HG02870 (cell line): ENCODE data around the gene RABEP2.
"Not testable (repeated sequence)": the region's sequence is repeated elsewhere in the genome, so short reads cannot be mapped to it uniquely, and the experiment has no call there.

ENCODE experiments used
- ATAC-seq: cut with Tn5 transposase; IDR thresholded peaks from one replicate; pipeline ENCODE4 v1.9.1; 2021; ENCODE audit warnings: mild to moderate bottlenecking, moderate library complexity; ENCODE audit not compliant: unreplicated experiment

Gene RABEP2

DNA sequence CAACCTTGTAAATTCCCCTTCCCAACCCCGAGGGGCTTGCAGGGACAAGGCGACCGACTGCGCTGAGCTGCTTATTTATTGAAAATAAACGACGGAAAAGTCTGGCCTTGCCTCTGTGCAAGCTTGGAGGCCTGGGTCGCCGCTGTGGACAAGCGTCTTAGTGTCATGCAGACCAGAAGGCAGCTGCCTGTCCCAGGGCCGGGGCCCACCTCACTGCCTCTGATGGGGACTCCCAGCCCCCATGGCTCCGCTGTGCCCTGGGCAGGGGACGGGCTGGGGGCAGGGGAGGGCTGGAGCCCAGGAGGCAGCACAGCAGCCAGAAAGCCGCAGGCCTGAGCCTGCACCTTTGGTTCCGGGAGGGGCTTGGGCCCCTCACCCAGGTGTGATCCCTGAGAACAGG lies 20.7 kb downstream of the RABEP2 start:
- no peak for ATAC-seq

DNA sequence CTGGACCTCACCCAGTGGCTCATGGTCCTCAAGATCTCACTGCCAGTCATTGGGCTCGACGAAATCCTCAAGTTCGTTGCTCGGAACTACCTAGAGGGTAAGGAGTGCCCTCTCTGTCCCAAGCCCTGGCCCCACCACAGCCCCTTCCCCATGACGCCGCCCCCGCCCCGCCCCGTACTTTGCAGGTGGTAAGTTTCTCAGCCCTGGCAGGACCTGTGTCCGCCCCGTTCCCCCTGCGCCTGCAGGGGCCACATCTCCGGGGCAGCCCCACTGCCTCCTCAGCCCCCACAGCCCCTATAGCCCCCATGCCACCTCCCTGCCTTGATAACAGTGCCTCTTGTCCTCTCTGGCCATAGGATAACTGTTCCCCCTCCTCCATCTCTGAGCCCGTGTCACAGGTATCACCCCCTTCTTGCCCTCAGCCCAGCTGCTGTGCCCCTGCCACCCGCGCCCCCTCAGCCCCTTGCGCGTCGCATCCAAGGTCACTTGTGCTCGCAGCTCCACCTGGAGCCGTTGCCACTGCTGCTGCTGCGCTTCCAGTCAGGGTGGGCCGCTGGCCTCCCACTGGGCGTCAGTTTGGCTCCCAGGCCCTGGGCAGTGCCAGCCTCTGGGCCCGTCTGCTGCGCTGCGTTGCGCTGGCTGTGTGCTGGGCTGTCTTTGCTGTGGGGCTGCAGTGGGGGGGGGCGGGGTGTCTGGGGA lies 21.5 kb downstream of the RABEP2 start:
- ATAC-seq: no peak

DNA sequence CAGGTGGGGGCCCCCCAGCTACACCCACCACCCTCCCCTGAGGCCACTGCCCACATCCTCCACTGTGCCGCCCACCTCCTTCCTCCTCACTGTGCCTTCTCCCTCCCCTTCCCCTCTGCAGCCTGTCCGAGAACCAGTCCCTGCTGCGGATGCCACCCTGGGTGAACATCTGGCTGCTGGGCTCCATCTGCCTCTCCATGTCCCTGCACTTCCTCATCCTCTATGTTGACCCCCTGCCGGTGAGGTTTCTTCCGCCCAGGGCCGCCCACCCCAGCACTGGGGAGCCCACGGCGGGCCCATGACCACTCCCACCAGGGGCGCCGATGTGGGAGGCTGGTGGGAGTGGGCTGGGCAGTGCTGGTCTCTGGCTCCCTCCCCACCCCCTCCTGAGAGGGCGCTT lies 22.1 kb downstream of the RABEP2 start:
- ATAC-seq: no peak

DNA sequence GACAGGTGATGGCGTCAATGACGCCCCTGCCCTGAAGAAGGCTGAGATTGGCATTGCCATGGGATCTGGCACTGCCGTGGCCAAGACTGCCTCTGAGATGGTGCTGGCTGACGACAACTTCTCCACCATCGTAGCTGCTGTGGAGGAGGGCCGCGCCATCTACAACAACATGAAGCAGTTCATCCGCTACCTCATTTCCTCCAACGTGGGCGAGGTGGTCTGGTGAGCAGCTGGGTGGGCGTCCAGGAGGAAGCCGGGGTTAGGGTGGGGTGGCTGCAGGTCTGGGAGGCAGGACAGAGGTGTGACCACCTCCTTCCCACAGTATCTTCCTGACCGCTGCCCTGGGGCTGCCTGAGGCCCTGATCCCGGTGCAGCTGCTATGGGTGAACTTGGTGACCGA lies 23.2 kb downstream of the RABEP2 start:
- ATAC-seq: no peak

DNA sequence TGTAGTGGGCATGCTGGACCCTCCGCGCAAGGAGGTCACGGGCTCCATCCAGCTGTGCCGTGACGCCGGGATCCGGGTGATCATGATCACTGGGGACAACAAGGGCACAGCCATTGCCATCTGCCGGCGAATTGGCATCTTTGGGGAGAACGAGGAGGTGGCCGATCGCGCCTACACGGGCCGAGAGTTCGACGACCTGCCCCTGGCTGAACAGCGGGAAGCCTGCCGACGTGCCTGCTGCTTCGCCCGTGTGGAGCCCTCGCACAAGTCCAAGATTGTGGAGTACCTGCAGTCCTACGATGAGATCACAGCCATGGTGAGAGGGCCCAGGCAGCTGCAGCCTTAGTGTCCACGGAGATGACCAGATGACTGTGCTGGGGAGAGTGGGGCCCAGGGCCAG lies 24.4 kb downstream of the RABEP2 start:
- no peak for ATAC-seq

DNA sequence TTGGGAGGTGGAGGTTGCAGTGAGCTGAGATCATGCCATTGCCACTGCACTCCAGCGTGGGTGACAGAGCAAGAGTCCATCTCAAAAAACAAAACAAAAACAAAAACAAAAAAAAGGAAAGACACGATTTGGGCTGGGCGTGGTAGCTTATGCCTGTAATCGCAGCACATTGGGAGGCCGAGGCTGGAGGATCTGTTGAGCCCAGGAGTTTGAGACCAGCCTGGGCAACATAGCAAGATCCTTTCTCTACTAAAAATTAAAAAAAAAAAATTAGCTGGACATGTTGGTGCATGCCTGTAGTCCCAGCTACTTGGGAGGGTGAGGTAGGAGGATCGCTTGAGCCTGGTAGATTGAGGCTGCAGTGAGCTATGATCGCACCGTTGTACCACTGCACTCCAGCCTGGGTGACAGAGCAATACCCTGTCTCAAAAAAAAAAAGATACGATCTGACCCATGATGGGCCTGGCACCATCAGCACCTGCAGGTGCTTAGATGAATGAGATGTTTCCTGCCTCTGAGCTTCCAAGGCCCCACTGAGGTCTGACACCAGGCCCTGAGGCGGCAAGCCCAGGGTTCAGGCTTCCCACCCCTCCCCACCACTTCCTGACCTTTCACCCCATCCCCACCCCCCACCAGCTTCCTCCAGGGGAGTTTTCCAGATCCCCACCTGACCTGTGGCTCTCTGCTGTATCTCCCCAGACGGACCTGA lies 25.0 kb downstream of the RABEP2 start:
- no peak for ATAC-seq

DNA sequence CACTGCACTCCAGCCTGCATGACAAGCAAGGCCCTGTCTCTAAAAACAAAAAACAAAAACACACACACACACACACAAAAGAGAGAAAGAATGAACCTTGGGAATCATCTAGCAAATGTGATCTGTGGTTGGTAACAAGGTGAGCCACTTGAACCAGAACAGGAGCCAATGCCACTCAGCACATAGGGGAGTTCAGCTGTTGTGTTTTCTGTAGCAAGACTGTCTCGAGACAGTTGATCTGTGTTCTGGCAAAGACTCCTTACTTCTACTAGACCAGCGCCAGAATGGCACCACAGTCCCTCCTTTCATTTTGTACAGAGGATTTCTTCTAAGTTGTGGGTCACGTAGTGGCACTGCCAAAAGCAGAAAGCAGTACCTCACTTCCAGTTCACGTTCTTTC lies 26.1 kb downstream of the RABEP2 start:
- no peak for ATAC-seq

DNA sequence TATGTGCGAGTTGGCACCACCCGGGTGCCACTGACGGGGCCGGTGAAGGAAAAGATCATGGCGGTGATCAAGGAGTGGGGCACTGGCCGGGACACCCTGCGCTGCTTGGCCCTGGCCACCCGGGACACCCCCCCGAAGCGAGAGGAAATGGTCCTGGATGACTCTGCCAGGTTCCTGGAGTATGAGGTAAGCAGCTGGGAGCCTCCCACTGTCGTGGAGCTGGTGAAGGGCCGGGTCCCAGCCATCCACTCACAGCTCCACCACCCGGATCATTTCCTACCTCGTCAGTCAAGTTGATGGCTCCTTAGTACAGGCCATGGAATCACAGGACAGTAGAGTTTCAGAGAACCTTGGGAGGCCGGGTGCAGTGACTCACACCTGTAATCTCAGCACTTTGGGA lies 26.8 kb downstream of the RABEP2 start:
- no peak for ATAC-seq

DNA sequence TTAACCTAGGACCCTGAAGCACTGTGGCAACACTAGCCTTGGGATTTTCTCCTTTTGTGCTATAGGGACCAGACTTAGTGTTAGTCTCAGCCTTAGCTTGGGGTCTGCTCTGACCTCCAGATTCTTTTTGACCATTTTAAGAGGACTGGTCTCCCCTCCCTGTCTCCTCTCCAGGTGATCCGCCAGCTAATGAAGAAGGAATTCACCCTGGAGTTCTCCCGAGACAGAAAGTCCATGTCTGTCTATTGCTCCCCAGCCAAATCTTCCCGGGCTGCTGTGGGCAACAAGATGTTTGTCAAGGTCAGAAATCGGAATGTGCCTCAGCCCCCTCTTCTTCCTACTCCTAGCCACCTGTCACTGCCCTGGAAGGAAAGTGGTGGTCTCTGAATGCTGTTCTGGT lies 27.2 kb downstream of the RABEP2 start:
- no peak for ATAC-seq

DNA sequence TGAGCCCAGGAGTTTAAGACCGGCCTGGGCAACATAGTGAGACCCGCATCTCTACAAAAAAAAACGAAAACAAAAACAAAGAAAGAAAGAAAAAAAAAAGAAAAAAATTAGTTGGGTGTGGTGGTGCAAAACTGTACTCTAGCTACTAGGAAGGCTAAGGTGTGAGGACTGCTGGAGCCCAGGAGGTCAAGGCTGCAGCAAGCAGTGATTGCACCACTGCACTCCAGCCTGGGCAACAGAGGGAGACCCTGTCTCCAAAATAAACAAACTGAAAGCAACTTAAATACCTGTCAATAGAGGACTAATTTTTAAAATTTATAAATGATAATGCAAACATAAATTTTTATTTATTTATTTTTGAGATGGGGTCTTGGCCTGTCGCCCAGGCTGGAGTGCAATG lies 29.4 kb downstream of the RABEP2 start:
- ATAC-seq: no peak

DNA sequence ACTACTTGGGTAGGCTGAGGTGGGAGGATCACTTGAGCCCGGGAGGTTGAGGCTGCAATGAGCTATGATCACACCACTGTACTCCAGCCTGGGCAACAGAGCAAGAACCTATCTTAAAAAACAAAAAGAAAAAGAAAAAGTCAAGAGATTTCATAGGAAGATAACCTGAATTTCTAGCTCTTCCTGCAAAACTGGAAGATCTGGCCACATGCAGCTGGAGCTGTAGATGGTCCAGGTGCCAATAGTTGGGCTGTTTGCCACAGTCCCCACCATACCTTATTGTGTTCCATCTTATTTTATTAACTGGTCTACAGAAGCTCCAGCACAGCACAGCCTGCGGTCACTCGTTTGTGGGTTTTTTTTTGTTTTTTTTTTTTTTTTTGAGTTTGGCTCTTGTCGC lies 31.7 kb downstream of the RABEP2 start:
- ATAC-seq: no peak

DNA sequence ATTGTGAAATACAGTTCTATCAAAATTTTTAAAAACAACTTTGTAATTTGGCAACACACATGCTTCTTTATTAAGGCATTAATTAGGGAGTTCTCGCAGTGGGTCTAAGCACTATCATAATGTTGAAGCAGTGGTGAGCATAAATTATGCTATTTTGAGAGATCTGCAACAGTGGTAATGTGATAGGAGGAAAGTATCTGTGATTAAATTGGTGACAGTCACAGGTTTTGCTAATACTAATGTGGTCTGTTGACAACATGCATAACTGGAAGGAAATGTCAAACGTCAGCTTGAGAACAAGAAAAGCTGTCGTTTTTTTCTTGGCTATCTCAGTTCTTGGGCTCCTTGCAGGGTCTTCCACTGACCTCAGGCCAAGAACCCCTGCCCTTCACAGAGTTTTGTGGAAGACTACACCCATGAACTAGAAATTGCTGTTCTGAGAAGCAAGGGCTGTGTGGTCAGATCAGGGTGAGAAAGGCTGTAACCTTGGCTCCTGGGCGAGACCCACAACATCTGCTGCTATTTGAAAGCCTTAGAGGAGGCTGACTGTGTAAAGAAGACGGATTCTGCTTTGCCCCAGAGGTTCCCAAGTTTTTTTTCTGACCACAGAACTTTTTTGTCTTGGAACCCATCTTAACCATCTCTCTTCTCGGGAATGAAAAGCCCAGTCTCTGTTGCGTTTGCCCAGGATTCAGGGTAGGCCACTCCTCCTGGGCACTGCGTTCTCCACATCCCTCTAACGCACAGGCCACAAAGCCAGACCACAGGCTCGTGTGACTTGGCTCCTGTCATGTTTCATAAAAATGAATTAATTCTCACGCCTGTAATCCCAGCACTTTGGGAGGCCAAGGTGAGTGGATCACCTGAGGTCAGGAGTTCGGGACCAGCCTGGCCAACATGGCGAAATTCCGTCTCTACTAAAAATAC lies 32.8 kb downstream of the RABEP2 start:
- ATAC-seq: no peak

DNA sequence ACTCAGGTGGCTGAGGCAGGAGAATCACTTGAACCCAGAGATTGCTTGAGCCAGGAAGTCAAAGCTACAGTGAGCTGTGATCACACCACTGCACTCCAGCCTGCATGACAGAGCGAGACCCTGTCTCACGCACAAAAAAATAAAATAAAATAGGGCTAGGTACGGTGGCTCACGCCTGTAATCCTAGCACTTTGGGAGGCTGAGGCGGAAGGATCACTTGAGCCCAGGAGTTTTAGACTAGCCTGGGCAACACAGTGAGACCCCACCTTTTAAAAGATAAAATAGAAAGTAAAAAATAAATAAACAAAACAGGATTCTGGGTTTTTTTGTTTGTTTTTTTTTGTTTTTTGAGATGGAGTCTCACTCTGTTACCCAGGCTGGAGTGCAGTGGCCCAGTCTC lies 34.7 kb downstream of the RABEP2 start:
- not testable (repeated sequence) for ATAC-seq

DNA sequence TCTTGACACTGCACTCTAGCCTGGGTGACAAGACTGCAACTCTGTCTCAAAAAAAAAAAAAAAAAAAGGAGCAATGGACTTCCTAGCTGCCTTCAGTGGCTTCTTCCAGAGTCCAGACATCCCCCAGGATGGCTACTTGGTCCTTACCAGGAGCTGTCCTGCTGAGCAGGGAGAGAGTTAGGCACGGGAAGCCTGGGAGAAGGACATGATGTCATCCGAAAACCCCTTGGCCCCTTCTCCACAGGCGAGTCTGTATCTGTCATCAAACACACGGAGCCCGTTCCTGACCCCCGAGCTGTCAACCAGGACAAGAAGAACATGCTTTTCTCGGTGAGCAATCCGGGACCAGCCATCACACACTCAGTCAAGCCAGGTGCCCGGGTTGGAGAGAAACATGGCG lies 38.1 kb downstream of the RABEP2 start:
- ATAC-seq: no peak

DNA sequence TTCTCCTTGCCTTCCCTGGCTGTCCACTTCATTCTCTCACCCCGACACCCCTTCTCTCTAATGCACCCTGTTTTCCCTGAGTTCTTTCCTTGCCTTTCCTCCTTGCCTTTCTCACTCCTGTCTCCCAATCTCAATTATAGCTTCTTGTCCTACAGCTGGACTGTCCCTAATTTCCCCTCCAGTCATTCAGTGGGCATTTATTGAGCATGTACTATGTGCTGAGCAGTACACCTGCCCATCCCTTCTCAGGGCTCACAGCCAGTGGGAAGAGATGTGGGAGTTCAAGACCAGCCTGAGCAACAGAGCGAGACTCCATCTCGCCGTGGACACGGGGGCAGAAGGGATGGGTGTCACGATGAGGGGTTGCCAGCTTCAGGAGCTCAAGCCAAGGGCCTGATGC lies 41.0 kb downstream of the RABEP2 start:
- ATAC-seq: no peak

DNA sequence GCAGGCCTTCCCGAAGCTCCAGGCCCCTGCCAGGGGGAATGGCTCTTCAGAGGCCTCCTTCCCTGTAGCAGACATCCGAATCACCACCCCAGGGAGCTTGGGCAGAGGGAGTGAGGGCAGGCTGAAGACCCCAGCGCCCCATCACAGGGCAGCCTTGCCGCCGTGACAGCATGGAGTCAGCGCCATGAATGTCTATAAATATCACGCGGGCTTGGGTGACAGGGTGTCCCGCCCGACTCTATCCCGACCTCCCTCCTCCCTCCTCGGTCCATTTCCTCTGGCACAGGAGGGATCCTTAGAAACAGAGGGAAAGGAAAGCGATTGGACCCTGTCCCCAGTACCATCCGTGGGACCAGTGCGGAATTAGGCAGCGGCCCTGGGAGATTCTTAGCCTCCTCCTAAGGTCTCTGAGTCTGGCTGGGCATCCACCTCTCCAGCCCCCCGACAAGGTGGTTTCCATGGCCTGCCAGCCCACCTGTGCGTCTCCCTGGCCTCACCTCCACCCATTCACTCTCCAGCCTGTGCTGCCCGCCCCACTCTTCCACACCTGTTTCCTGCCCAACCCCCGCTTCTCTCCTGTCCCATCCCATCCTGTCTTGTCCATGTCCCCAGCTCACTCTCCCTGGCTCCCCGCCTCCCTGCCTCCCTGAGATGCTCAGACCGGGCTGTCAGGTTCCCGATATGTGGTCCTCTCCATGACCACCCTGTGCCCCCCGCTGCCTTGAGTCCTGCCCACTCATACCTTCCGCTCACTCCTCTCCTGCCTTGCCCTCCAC lies 41.6 kb downstream of the RABEP2 start:
- ATAC-seq: no peak

DNA sequence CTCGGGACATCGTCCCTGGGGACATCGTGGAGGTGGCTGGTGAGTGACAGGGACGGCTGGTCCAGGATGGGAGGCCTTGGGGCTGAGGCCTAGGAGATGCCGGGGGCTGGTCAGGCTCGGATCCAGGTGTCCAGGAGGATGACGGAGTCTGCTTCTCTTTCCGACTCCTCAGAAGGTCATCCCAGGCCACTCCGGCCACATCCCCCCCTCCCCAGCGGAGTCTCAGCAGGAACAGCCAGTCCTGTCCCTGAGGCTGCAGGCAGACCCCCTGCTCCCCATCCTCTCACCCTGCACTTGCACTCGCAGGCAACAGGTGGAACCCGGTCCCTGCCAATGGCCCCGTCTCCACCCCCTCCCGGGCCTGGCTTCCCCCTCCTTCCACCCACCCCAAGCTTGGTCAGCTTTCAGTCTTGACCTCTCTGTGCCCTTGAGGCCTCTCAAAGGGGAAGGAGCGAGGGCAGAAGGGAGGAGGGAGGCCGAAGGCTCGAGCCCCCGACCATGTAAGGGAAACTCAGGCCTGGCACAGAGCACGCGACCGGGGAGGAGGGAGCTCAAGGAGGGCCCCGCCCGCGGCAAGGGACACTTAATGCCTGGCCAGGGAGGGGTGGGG lies 42.4 kb downstream of the RABEP2 start:
- ATAC-seq: no peak

DNA sequence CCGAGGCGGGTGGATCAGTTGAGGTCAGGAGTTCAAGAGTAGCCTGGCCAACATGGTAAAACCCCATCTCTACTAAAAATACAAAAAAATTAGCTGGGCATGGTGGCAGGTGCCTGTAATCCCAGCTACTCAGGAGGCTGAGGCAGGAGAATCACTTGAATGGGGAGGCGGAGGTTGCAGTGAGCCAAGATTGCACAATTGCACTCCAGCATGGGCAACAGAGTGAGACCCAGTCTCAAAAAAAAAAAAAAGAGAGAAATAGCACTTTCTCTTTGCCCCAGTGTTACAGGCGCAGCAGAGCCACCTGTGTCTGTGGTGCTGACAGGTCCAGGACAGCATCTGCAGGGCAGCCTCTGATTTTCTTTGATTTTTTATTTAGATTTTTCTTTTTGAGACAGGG lies 43.5 kb downstream of the RABEP2 start:
- ATAC-seq: not testable (repeated sequence)

DNA sequence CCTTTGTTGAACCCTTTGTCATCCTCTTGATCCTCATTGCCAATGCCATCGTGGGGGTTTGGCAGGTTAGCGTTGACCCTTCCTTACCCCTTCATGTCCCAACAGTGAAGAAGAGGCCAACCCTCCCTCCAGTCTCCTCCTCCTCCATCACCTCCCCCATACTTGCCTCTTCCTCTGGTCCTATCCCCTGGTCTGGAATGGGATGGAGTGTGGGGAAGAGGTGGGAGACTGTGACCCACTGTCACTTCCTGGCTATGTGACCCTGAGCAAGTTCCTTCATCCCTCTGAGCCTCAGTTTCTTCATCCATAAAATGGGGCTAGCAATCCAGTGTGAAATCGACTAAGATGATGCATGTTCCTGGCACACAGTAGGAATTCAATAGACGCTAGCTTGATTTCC lies 44.1 kb downstream of the RABEP2 start:
- no peak for ATAC-seq

DNA sequence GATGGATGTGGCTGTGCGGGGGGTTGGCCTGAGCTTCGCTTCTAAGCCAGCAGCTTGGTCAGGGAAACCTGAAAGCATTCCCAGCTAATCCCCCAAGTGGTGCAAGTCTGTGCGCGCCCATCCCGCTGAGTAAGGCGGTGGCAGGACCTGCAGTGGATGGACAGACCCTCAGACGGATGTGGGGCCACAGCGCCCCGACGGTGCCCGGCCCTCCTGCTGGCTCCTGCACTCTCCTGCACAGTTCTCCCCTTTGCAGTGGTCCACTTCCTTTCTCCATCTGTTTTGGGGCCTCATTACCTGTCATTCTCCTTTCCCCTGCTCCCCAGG lies 44.5 kb downstream of the RABEP2 start:
- ATAC-seq: no peak
